H1 (cell line): ENCODE results near the gene MGAT5B. TPM values are rescaled to one million over a fixed set of nuclear protein-coding genes. Genes with fewer than 3 reads are reported as not detected.

Source experiments
- CBX5 ChIP-seq: fragments of 300-800, 300-1000 bp; sonication (generic); IDR thresholded peaks from 2 replicates; pipeline ENCODE4 v1.7.1; 2016; ENCODE audit warnings: antibody characterized with exemption, low read length, low read depth
- MAX ChIP-seq: IDR thresholded peaks from 2 replicates; pipeline ENCODE4 v1.6.1; 2012; ENCODE audit warnings: inconsistent platforms
- RFX5 ChIP-seq: IDR thresholded peaks from 2 replicates; pipeline ENCODE4 v1.6.1; 2011; ENCODE audit warnings: low read depth, low read length, improper control_type of control experiment, borderline replicate concordance
- RNF2 ChIP-seq: fragments of 200-900, 300-1000 bp; sonication (generic); IDR thresholded peaks from 2 replicates; pipeline ENCODE4 v1.7.1; 2016; ENCODE audit warnings: borderline replicate concordance, low read depth, mild to moderate bottlenecking, antibody characterized with exemption, low read length; ENCODE audit not compliant: poor library complexity, severe bottlenecking; ENCODE audit errors: missing control alignments
- SIN3A ChIP-seq, 2 experiments: IDR thresholded peaks in 1 of 2; conservative IDR thresholded peaks in 1 of 2; 2 replicates each; pipeline ENCODE4 v1.6.1; 2011 to 2012; ENCODE audit warnings: low read length in 2 of 2, improper control_type of control experiment in 1 of 2, low read depth in 1 of 2, mild to moderate bottlenecking in 1 of 2
- polyA plus RNA-seq, 7 experiments: library from polyadenylated mRNA; depleted of rRNA in 3 of 7; stranded (reverse) in 5 of 7; unstranded in 2 of 7; fragments of >200 nt in 5 of 7; fragments of 200-250 nt in 2 of 7; gene quantifications; 1 replicate in 5 of 7; 2 replicates in 1 of 7; 4 replicates in 1 of 7; pipeline versions ENCODE4 v1.2.1 to v1.2.3, GENCODE V29; 2011 to 2013; ENCODE audit warnings: missing spikeins in 2 of 7, mixed read lengths in 2 of 7
- total RNA-seq: library from RNA; stranded (reverse); fragmentation: NEBNext Ultra II Directional; extraction: Animal tissue kit (Norgen Biotek cat#: 25700); gene quantifications from 2 replicates; pipeline ENCODE4 v1.2.1, GENCODE V29; 2021

The MGAT5B gene
- total and polyA plus RNA-seq, 2 of the 8 experiments (the other 6 are each of a cell fraction or from before 2014, with no cell fraction given): 7.9 to 8.2 TPM

- no peak for TF ChIP-seq RFX5
- no peak for TF ChIP-seq RNF2
- no peak for TF ChIP-seq MAX
- no peak for TF ChIP-seq CBX5
- no peak for TF ChIP-seq SIN3A (conservative IDR thresholded peaks at IDR 0.05 in 1 of 2, IDR thresholded peaks at IDR 0.05 in 1 of 2; ENCODE audit: low read depth in 1 of 2, low read length in 2 of 2)
Observed at GRCh38 chr17:76862079-76862478, 6.1 kb upstream of the MGAT5B start (continued).
